ENCODE results near the gene OLIG2.

OLIG2 gene

GRCh38 chr21:33069243-33069642 is 43.5 kb downstream of the OLIG2 start:
- no peak for DNase-seq

GRCh38 chr21:33069645-33069993 is 43.9 kb downstream of the OLIG2 start:
- no peak for DNase-seq

GRCh38 chr21:33069994-33070743 is 44.4 kb downstream of the OLIG2 start, which contains the start of gene OLIG1:
TSS of gene OLIG1 (plus strand) at chr21:33070141. CDS start at chr21:33070247, 106 bp downstream.
- DNase-seq = peak; percentile 43 to 51

GRCh38 chr21:33070744-33070997 is 44.9 kb downstream of the OLIG2 start:
- DNase-seq = no peak

- peak in 1 of 2 donors; percentile 24 for DNase-seq
Measured at GRCh38 chr21:33070998-33071769, 45.4 kb downstream of the OLIG2 start.

GRCh38 chr21:33071770-33072306 is 46.1 kb downstream of the OLIG2 start:
- no peak for DNase-seq

- DNase-seq = no peak
Measured at GRCh38 chr21:33073636-33074035, 47.9 kb downstream of the OLIG2 start.

GRCh38 chr21:33075128-33075527 is 49.4 kb downstream of the OLIG2 start:
- no peak for DNase-seq

GRCh38 chr21:33075596-33076195 is 50.0 kb downstream of the OLIG2 start:
- no peak for DNase-seq

- DNase-seq = no peak
Measured at GRCh38 chr21:33076600-33077329, 51.0 kb downstream of the OLIG2 start.

Data from inflammatory macrophage treated with lipopolysaccharide for 1 hour (primary cell).